Spleen (tissue), 11 donors: ENCODE data around the gene AGFG1. TPM values are rescaled to one million over a fixed set of nuclear protein-coding genes. Genes with fewer than 3 reads are reported as not detected.

ENCODE experiments used
- DNase-seq: peaks from one replicate; pipeline ENCODE4 v3.0.0-alpha.2; 2020
- H3K27ac ChIP-seq, 8 donors: fragments of 200-600 bp; sonication (generic) in 7 of 8; 1 replicate in 4 of 8; 2 replicates in 4 of 8; pipeline versions ENCODE4 v1.5.0 to v1.8.0; 2016 to 2021; ENCODE audit warnings: inconsistent platforms in 4 of 8, mild to moderate bottlenecking in 4 of 8, moderate library complexity in 1 of 8
- H3K27me3 ChIP-seq, 7 donors: fragments of 200-600 bp; sonication (generic) in 6 of 7; replicated peaks in 1 of 7; 1 replicate in 4 of 7; 2 replicates in 3 of 7; pipeline versions ENCODE4 v1.5.0 to v1.8.0; 2016 to 2021; ENCODE audit warnings: inconsistent platforms in 3 of 7, mild to moderate bottlenecking in 1 of 7
- H3K36me3 ChIP-seq, 6 donors: fragments of 200-600 bp; sonication (generic) in 5 of 6; 1 replicate in 4 of 6; 2 replicates in 2 of 6; pipeline versions ENCODE4 v1.5.0 to v1.8.0; 2016 to 2021; ENCODE audit warnings: inconsistent platforms in 2 of 6
- H3K4me1 ChIP-seq, 6 donors: fragments of 200-600 bp; sonication (generic) in 5 of 6; 1 replicate in 3 of 6; 2 replicates in 3 of 6; pipeline versions ENCODE4 v1.5.0 to v1.8.0; 2016 to 2021; ENCODE audit warnings: inconsistent platforms in 3 of 6
- H3K4me3 ChIP-seq, 8 donors: fragments of 200-600 bp; sonication (generic) in 7 of 8; 1 replicate in 4 of 8; 2 replicates in 4 of 8; pipeline versions ENCODE4 v1.5.0 to v1.8.0; 2016 to 2021; ENCODE audit warnings: inconsistent platforms in 4 of 8, mild to moderate bottlenecking in 4 of 8, moderate library complexity in 2 of 8
- H3K9me3 ChIP-seq, 8 donors: fragments of 200-600 bp; sonication (generic) in 7 of 8; 1 replicate in 4 of 8; 2 replicates in 4 of 8; pipeline versions ENCODE4 v1.5.0 to v1.8.0; 2016 to 2021; ENCODE audit warnings: inconsistent platforms in 4 of 8
- CTCF ChIP-seq, 11 experiments: fragments of 200-600 bp in 7 of 11; fragments of 450-650 bp in 4 of 11; sonication (generic) in 4 of 11; IDR thresholded peaks in 8 of 11; conservative IDR thresholded peaks in 3 of 11; 1 replicate in 7 of 11; 2 replicates in 4 of 11; pipeline versions ENCODE4 v1.4.0 to v1.8.0; 2016 to 2021; ENCODE audit warnings: antibody characterized with exemption in 11 of 11, inconsistent platforms in 4 of 11, mild to moderate bottlenecking in 1 of 11
- POLR2A ChIP-seq, 3 donors: fragments of 450-650 bp; IDR thresholded peaks; one replicate each; pipeline ENCODE4 v1.5.1; 2017; ENCODE audit warnings: antibody characterized with exemption in 3 of 3, mild to moderate bottlenecking in 1 of 3
- POLR2AphosphoS5 ChIP-seq, 3 donors: sonication (generic); formaldehyde crosslinking; IDR thresholded peaks; one replicate each; pipeline ENCODE4 v1.5.1; 2017; ENCODE audit warnings: antibody characterized with exemption in 3 of 3
- WGBS, 5 donors: extraction: QIAGEN DNeasy Blood & Tissue Kit in 3 of 5; methylation state at CpG; one replicate each; pipeline versions ENCODE4 v1.1.5 to v1.1.7; 2013 to 2018; 5-methylcytosine and 5-hydroxymethylcytosine counted together
- intact Hi-C: fragments of 100-400 bp; cut with DNase I; formaldehyde crosslinking; loops from one replicate; pipeline ENCODE4 v1.15.0; 2023; ENCODE audit warnings: low total_unique reads
- polyA plus RNA-seq, 3 donors: library from polyadenylated mRNA; stranded (reverse); fragments of 200-250 nt; gene quantifications; one replicate each; pipeline ENCODE4 v1.2.1, GENCODE V29; 2013
- total RNA-seq, 7 donors: library from RNA; depleted of rRNA in 3 of 7; stranded (reverse); fragments of >200 nt in 3 of 7; fragmentation: NEBNext Ultra II Directional in 4 of 7; extraction: Animal tissue kit (Norgen Biotek cat#: 25700) in 4 of 7; gene quantifications; one replicate each; pipeline versions ENCODE4 v1.1.0 to v1.2.1, GENCODE V29; 2016 to 2021
- donor health status: healthy with polysubstance abuse.
- donor health status: DM: no; HTN: no; CAD: no; lungs with moderate emphysema.
- donor health status: DM: no; HTN: no; CAD: no.
- donor health status: Bipolar disorder and iron deficiency.
- donor health status: healthy.
- donor health status: DM: no; HTN: no; CAD: no.
- donor health status: DM: yes; HTN: yes; CAD: no.

The AGFG1 gene
- total and polyA plus RNA-seq, 10 donors: 23.6 to 111 (median 79.1) TPM

- H3K27me3 ChIP-seq: no peaks in the 10 kb centered on the region
- intact Hi-C loops: loop anchor here (10.0 kb wide), 1 partner anchor 292 kb away; no protein-coding TSS in a partner anchor
- H3K4me1 ChIP-seq: peaks cover 24 to 60% (median 40%) of the 10 kb centered on the region in 6 donors
- H3K27ac ChIP-seq: peak overlapping the region; percentile 9 to 97 (median 92)
- no peaks in the 10 kb centered on the region for H3K9me3 ChIP-seq
- DNase-seq: no peak
- TF ChIP-seq POLR2A (IDR thresholded peaks at IDR 0.05) (no peak), CTCF (IDR thresholded peaks at IDR 0.05 in 8 of 11, conservative IDR thresholded peaks at IDR 0.05 in 3 of 11) (no peak), POLR2AphosphoS5 (IDR thresholded peaks at IDR 0.05) (no peak)
- H3K36me3 ChIP-seq: no peaks in the 10 kb centered on the region
- peak overlapping the region; percentile 59 to 98 (median 90) for H3K4me3 ChIP-seq
- WGBS, 5 donors: 3 to 6% (median 5%) methylated on average over 9 of the region's 9 CpGs
Observed at GRCh38 chr2:227473122-227473461, 1.1 kb downstream of the AGFG1 start.

- no peak for DNase-seq
- no peaks in the 10 kb centered on the region for H3K27me3 ChIP-seq
- H3K4me1 ChIP-seq: peaks cover 24 to 67% (median 46%) of the 10 kb centered on the region in 6 donors
- H3K4me3 ChIP-seq: peak overlapping the region in 5 of 8 donors; percentile 88 to 98 (median 94)
- WGBS, 5 donors: 52 to 66% (median 57%) methylated on average over 2 of the region's 2 CpGs
- TF ChIP-seq POLR2AphosphoS5 (IDR thresholded peaks at IDR 0.05) (no peak), POLR2A (IDR thresholded peaks at IDR 0.05) (no peak), CTCF (IDR thresholded peaks at IDR 0.05 in 8 of 11, conservative IDR thresholded peaks at IDR 0.05 in 3 of 11) (no peak)
- peak overlapping the region in 3 of 8 donors; percentile 96 to 97 (median 97) for H3K27ac ChIP-seq
- no peaks in the 10 kb centered on the region for H3K9me3 ChIP-seq
- H3K36me3 ChIP-seq: no peaks in the 10 kb centered on the region
- intact Hi-C loops: loop anchor here (10.0 kb wide), 1 partner anchor 291 kb away; no protein-coding TSS in a partner anchor
Observed at GRCh38 chr2:227473806-227474205, 1.9 kb downstream of the AGFG1 start.

- intact Hi-C loops: loop anchor here (10.0 kb wide), 1 partner anchor 290 kb away; no protein-coding TSS in a partner anchor
- TF ChIP-seq POLR2A (IDR thresholded peaks at IDR 0.05) (no peak), POLR2AphosphoS5 (IDR thresholded peaks at IDR 0.05) (no peak), CTCF (IDR thresholded peaks at IDR 0.05 in 8 of 11, conservative IDR thresholded peaks at IDR 0.05 in 3 of 11) (no peak)
- H3K36me3 ChIP-seq: no peaks in the 10 kb centered on the region
- H3K4me3 ChIP-seq: peak overlapping the region in 2 of 8 donors; percentile 98
- H3K27me3 ChIP-seq: no peaks in the 10 kb centered on the region
- H3K27ac ChIP-seq: no peak overlapping the region
- 47 to 65% (median 62%) methylated on average over 3 of the region's 3 CpGs for WGBS, 5 donors
- H3K9me3 ChIP-seq: no peaks in the 10 kb centered on the region
- H3K4me1 ChIP-seq: peaks cover 24 to 73% (median 52%) of the 10 kb centered on the region in 6 donors
- no peak for DNase-seq
Observed at GRCh38 chr2:227474410-227474809, 2.5 kb downstream of the AGFG1 start.

- TF ChIP-seq POLR2AphosphoS5 (IDR thresholded peaks at IDR 0.05) (no peak), POLR2A (IDR thresholded peaks at IDR 0.05) (no peak), CTCF (IDR thresholded peaks at IDR 0.05 in 8 of 11, conservative IDR thresholded peaks at IDR 0.05 in 3 of 11) (no peak)
- H3K4me1 ChIP-seq: peaks cover 44 to 95% (median 73%) of the 10 kb centered on the region in 6 donors
- 93 to 99% (median 94%) methylated on average over 4 of the region's 4 CpGs for WGBS, 5 donors
Observed at GRCh38 chr2:227477291-227477690, 5.3 kb downstream of the AGFG1 start.

More at GRCh38 chr2:227477291-227477690, 5.3 kb downstream of the AGFG1 start:
- no peak for DNase-seq
- H3K27ac ChIP-seq: no peak overlapping the region
- H3K4me3 ChIP-seq: no peak overlapping the region
- H3K36me3 ChIP-seq: no peaks in the 10 kb centered on the region
- no peaks in the 10 kb centered on the region for H3K27me3 ChIP-seq
- intact Hi-C loops: loop anchor here (10.0 kb wide), 1 partner anchor 288 kb away; no protein-coding TSS in a partner anchor
- no peaks in the 10 kb centered on the region for H3K9me3 ChIP-seq
